ENCODE results near the gene CHCHD3. TPM values are rescaled to one million over a fixed set of nuclear protein-coding genes. Genes with fewer than 3 reads are reported as not detected.

CHCHD3 gene
- total and polyA plus RNA-seq, 9 of the 15 experiments (the other 6 are each of a cell fraction or from before 2014, with no cell fraction given): 66.2 to 279 (median 204) TPM

DNA sequence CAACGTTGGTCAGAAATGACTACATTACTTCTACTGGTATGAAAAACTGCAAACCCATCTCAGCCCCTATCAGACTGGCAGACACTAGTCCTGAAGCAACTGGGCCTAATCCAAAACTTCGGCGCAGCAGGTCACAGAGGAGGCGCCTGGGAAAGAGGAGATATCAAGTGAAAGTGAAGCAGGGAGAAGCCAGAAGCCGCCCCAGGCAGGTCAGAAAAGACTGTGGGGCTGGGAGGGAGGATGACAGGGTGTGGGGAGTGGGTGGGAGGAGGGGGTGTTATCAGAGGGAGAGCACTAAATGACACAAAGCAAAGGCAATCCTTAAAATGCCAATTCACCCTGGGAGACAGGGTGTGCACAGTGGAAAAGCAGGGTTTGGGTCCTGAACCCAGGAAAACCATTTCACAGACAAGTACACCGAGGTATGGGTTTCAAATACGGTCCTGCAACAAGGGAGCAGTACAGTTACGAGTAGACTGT, 731 bp downstream of the CHCHD3 start (continued):
- TF ChIP-seq, protein P1, sequence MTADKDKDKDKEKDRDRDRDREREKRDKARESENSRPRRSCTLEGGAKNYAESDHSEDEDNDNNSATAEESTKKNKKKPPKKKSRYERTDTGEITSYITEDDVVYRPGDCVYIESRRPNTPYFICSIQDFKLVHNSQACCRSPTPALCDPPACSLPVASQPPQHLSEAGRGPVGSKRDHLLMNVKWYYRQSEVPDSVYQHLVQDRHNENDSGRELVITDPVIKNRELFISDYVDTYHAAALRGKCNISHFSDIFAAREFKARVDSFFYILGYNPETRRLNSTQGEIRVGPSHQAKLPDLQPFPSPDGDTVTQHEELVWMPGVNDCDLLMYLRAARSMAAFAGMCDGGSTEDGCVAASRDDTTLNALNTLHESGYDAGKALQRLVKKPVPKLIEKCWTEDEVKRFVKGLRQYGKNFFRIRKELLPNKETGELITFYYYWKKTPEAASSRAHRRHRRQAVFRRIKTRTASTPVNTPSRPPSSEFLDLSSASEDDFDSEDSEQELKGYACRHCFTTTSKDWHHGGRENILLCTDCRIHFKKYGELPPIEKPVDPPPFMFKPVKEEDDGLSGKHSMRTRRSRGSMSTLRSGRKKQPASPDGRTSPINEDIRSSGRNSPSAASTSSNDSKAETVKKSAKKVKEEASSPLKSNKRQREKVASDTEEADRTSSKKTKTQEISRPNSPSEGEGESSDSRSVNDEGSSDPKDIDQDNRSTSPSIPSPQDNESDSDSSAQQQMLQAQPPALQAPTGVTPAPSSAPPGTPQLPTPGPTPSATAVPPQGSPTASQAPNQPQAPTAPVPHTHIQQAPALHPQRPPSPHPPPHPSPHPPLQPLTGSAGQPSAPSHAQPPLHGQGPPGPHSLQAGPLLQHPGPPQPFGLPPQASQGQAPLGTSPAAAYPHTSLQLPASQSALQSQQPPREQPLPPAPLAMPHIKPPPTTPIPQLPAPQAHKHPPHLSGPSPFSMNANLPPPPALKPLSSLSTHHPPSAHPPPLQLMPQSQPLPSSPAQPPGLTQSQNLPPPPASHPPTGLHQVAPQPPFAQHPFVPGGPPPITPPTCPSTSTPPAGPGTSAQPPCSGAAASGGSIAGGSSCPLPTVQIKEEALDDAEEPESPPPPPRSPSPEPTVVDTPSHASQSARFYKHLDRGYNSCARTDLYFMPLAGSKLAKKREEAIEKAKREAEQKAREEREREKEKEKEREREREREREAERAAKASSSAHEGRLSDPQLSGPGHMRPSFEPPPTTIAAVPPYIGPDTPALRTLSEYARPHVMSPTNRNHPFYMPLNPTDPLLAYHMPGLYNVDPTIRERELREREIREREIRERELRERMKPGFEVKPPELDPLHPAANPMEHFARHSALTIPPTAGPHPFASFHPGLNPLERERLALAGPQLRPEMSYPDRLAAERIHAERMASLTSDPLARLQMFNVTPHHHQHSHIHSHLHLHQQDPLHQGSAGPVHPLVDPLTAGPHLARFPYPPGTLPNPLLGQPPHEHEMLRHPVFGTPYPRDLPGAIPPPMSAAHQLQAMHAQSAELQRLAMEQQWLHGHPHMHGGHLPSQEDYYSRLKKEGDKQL (CRISPR knock-in tag; IDR thresholded peaks at IDR 0.05; ENCODE audit: borderline replicate concordance): no peak
- TF ChIP-seq, protein P2, sequence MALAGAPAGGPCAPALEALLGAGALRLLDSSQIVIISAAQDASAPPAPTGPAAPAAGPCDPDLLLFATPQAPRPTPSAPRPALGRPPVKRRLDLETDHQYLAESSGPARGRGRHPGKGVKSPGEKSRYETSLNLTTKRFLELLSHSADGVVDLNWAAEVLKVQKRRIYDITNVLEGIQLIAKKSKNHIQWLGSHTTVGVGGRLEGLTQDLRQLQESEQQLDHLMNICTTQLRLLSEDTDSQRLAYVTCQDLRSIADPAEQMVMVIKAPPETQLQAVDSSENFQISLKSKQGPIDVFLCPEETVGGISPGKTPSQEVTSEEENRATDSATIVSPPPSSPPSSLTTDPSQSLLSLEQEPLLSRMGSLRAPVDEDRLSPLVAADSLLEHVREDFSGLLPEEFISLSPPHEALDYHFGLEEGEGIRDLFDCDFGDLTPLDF (CRISPR knock-in tag; IDR thresholded peaks at IDR 0.05): no peak
- TF ChIP-seq, protein P3, sequence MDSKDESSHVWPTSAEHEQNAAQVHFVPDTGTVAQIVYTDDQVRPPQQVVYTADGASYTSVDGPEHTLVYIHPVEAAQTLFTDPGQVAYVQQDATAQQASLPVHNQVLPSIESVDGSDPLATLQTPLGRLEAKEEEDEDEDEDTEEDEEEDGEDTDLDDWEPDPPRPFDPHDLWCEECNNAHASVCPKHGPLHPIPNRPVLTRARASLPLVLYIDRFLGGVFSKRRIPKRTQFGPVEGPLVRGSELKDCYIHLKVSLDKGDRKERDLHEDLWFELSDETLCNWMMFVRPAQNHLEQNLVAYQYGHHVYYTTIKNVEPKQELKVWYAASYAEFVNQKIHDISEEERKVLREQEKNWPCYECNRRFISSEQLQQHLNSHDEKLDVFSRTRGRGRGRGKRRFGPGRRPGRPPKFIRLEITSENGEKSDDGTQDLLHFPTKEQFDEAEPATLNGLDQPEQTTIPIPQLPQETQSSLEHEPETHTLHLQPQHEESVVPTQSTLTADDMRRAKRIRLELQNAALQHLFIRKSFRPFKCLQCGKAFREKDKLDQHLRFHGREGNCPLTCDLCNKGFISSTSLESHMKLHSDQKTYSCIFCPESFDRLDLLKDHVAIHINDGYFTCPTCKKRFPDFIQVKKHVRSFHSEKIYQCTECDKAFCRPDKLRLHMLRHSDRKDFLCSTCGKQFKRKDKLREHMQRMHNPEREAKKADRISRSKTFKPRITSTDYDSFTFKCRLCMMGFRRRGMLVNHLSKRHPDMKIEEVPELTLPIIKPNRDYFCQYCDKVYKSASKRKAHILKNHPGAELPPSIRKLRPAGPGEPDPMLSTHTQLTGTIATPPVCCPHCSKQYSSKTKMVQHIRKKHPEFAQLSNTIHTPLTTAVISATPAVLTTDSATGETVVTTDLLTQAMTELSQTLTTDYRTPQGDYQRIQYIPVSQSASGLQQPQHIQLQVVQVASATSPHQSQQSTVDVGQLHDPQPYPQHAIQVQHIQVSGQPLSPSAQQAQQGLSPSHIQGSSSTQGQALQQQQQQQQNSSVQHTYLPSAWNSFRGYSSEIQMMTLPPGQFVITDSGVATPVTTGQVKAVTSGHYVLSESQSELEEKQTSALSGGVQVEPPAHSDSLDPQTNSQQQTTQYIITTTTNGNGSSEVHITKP (IDR thresholded peaks at IDR 0.05; ENCODE audit: partially characterized antibody): peak; percentile 50
- TF ChIP-seq CREM (IDR thresholded peaks at IDR 0.05; ENCODE audit: low read depth): 0 out of 2 replicates have a peak, but pooled peaks have one; percentile 42
- TF ChIP-seq NRF1 (conservative IDR thresholded peaks at IDR 0.05 in 1 of 2, IDR thresholded peaks at IDR 0.05 in 1 of 2): peak in 1 of 2 experiments; percentile 30; a peak in 2 of 4 replicates
- TF ChIP-seq, protein P4, sequence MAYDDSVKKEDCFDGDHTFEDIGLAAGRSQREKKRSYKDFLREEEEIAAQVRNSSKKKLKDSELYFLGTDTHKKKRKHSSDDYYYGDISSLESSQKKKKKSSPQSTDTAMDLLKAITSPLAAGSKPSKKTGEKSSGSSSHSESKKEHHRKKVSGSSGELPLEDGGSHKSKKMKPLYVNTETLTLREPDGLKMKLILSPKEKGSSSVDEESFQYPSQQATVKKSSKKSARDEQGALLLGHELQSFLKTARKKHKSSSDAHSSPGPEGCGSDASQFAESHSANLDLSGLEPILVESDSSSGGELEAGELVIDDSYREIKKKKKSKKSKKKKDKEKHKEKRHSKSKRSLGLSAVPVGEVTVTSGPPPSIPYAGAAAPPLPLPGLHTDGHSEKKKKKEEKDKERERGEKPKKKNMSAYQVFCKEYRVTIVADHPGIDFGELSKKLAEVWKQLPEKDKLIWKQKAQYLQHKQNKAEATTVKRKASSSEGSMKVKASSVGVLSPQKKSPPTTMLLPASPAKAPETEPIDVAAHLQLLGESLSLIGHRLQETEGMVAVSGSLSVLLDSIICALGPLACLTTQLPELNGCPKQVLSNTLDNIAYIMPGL (CRISPR knock-in tag; IDR thresholded peaks at IDR 0.05): no peak
- no peak for TF ChIP-seq ZNF12 (CRISPR knock-in tag; IDR thresholded peaks at IDR 0.05)
- TF ChIP-seq ZNF316 (IDR thresholded peaks at IDR 0.05): peak; percentile 62; the same call in 1 of the 2 replicates
- TF ChIP-seq CREBBP (IDR thresholded peaks at IDR 0.05; ENCODE audit: low read depth, low read length): no peak
- TF ChIP-seq ZNF561 (CRISPR knock-in tag; conservative IDR thresholded peaks at IDR 0.05): no peak
- TF ChIP-seq ZNF121 (CRISPR knock-in tag; conservative IDR thresholded peaks at IDR 0.05): no peak

Data from K562 (cell line).